ENCODE data around the gene CPT1B.
A peak's percentile ranks its signal among the peaks of the same experiment; 100 is the strongest.
"Not testable (repeated sequence)": the region's sequence is repeated elsewhere in the genome, so short reads cannot be mapped to it uniquely, and the experiment has no call there.

The CPT1B gene

DNA sequence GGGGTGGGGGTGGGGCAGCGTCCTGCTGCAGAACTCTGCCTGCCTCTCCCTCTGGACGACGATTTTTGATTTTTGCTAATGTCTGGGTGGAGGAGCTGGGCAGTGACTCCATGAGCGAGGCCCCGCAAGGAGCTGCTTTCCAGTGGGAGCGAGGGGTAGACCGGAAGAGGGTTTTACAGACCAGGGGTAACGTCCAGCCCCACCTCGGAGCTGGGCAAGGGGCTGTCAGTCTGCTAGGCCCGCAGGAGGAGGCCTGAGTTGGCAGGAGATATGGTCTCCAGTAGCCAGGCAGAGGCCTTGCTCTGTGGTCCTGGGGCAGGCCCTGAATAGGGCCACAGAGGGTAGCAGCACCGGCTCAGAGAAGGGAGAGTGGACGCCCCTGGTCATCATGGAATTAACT lies 31.4 kb upstream of the CPT1B start:
- no peak overlapping the region for H3K4me3 ChIP-seq (ENCODE audit: control insufficient read depth, low read depth, low read length)
- DNase-seq (ENCODE audit: low read depth): no peak
- TF ChIP-seq, protein P1, sequence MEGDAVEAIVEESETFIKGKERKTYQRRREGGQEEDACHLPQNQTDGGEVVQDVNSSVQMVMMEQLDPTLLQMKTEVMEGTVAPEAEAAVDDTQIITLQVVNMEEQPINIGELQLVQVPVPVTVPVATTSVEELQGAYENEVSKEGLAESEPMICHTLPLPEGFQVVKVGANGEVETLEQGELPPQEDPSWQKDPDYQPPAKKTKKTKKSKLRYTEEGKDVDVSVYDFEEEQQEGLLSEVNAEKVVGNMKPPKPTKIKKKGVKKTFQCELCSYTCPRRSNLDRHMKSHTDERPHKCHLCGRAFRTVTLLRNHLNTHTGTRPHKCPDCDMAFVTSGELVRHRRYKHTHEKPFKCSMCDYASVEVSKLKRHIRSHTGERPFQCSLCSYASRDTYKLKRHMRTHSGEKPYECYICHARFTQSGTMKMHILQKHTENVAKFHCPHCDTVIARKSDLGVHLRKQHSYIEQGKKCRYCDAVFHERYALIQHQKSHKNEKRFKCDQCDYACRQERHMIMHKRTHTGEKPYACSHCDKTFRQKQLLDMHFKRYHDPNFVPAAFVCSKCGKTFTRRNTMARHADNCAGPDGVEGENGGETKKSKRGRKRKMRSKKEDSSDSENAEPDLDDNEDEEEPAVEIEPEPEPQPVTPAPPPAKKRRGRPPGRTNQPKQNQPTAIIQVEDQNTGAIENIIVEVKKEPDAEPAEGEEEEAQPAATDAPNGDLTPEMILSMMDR (IDR thresholded peaks at IDR 0.05; ENCODE audit: control insufficient read depth, insufficient read depth, low read depth, low read length, missing control alignments): no peak

DNA sequence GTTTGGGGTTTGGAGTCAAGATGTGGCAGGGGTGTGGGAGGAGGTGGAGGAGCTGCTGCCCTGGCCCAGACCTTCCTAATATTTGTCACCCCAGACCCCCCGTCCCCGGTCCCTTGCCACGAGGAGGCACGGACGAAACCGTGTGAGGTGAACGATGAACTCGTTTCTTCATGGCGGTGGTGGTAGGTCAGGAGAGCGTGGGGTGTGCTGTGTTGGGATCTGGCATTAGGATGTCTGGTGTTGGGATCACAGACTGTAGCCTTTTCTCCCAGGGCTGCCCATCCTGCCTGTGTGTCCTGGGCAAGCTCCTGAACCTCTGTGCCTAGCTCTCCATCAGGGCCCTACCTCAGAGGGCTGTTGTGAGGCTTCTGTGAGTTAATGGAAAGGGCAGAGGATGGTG lies 30.8 kb upstream of the CPT1B start:
- H3K4me3 ChIP-seq (ENCODE audit: control insufficient read depth, low read depth, low read length): no peak overlapping the region
- TF ChIP-seq, protein P1 (IDR thresholded peaks at IDR 0.05; ENCODE audit: control insufficient read depth, insufficient read depth, low read depth, low read length, missing control alignments): no peak
- DNase-seq (ENCODE audit: low read depth): no peak

DNA sequence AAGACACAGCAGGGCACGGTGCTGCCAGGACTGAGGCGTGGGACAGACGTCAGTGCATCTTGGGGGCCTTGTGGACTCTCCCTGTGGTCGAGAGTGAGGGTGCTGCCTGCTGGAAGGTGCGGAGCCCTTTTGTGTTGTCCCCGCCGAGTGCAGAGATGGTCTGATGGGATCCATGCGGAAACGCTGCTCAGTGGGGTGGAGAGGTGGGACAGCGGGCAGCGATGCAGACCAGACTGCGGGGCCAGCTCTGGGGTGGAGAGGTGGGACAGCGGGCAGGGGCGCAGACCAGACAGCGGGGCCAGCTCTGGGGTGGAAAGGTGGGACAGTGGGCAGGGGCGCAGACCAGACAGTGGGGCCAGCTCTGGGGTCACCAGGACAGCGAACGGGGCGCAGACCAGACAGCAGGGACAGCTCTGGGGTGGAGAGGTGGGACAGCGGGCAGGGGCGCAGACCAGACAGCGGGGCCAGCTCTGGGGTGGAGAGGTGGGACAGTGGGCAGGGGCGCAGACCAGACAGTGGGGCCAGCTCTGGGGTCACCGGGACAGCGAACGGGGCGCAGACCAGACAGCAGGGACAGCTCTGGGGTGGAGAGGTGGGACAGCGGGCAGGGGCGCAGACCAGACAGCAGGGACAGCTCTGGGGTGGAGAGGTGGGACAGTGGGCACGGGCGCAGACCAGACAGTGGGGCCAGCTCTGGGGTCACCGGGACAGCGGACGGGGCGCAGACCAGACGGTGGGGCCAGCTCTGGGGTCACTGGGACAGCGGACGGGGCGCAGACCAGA lies 30.0 kb upstream of the CPT1B start:
- not testable (repeated sequence) for H3K4me3 ChIP-seq (ENCODE audit: control insufficient read depth, low read depth, low read length); DNase-seq (ENCODE audit: low read depth)

DNA sequence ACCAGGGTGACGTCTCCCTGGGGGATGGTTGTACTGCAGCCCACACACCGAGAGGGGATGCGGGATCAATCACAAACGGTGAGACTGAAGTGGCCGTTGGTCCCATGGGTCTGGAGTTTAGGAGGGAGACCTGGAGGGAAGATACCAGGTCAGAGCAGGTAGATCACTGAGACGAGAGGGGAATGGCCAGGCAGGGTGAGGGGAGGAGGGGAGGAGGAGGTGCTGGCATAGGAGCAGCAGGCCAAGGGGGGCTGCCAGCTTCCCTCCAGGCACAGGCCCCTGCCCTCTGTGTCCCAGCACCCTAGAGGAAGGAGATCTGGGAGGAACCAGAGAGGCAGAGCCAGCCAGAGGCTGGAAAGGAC lies 29.4 kb upstream of the CPT1B start:
- no peak for DNase-seq (ENCODE audit: low read depth)
- TF ChIP-seq, protein P1 (IDR thresholded peaks at IDR 0.05; ENCODE audit: control insufficient read depth, insufficient read depth, low read depth, low read length, missing control alignments): no peak
- H3K4me3 ChIP-seq (ENCODE audit: control insufficient read depth, low read depth, low read length): no peak overlapping the region

DNA sequence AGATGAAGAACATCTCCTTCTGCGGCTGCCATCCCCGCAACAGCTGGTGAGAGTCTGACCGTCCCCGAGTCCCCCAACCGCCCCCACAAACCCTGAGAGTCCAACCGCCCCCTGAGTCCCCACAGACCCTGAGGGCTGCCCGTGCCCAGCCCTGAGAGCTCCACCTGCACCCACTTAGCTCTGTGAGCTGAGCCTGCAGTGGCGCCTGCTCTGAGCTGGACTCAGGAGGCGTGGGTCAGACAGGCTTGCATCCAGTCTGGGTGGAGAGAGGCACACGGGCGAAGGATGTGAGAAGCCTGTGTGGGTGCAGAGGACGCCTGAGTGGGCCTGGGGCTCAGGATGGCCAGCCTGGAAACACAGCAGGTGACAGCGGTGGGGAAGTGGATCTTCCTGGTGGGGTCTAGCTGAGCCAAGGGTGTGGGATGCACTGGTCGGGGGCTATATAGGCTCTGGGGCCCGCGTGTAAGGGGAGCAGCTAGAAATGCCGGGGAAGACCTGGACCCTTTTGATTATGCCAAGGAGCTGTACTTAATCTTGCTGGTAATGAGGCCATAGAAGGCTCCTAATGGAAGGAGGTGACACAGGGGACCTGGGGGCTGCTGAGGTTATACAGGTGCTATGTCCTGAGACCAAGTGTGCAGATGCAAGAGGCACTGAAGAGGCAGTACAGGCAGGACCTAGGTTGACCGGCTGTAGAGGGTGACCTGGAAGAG lies 28.9 kb upstream of the CPT1B start:
- H3K4me3 ChIP-seq (ENCODE audit: control insufficient read depth, low read depth, low read length): no peak overlapping the region
- DNase-seq (ENCODE audit: low read depth): no peak
- TF ChIP-seq, protein P1 (IDR thresholded peaks at IDR 0.05; ENCODE audit: control insufficient read depth, insufficient read depth, low read depth, low read length, missing control alignments): no peak

DNA sequence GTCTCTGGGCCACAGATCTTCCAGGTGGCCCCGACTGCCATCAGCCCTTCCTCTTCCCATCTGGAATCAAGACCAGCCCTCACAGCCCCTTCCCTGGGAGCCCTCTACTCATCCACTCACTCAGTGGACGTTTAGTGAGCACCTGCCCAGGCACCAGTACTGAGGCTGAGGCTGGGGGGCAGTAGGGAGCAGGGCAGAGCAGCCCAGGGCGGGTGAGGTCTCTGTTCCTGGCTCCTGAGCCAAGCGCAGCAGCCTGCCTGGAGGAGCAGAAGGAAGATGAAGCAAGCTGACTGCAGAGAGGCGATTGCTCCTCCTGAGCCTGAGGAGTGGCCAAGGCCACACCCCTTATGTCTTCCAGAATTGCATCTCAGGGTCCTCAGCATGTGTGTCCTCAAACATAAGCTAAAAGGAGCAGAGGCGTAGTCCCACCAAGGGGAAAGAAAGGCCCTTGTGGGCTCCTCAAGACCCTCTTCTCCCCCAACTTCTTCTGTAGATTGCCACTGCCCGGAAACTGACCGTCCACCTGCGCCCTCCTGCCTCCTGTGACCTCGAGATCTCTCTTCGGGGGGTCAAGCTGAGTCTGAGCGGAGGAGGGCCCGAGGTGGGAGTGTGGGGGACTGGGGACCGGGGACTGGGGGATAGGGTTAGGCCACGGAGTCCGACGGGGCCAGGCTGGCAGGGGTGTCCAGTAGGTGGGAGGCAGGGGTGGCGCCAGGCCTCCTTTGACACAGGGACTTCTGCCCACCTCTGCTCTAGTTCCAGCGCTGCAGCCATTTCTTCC lies 28.1 kb upstream of the CPT1B start:
- TF ChIP-seq, protein P1 (IDR thresholded peaks at IDR 0.05; ENCODE audit: control insufficient read depth, insufficient read depth, low read depth, low read length, missing control alignments): peak; percentile 55
- no peak for DNase-seq (ENCODE audit: low read depth)
- no peak overlapping the region for H3K4me3 ChIP-seq (ENCODE audit: control insufficient read depth, low read depth, low read length)

Data from AG09309 (cell line).